Measurements from ENCODE around the gene FHIT.

FHIT gene

GRCh38 chr3:59798372-59799086 is 1452.7 kb downstream of the FHIT start:
- no peak for DNase-seq

GRCh38 chr3:59797533-59797932 is 1453.7 kb downstream of the FHIT start:
- DNase-seq, result no peak

DNA sequence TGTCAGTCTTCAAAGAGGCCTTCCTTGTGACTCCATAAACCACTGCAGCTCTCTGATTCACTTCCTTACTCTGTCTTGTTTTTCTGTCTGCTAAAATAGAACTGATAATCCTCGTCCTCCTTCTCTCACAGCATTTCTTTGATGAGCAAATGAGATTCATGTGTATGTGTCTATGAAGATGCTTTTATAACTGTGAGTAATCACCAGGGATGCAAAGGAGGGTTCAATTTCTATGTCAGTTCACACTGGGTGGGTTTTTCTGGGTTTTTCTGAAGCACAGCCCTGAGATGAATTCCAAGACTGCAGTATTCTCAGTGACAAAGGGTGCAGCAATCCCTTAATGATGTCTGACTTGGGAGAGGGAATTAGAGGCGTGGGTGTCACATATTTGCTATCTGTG is 1454.8 kb downstream of the FHIT start:
- DNase-seq, result no peak

DNA sequence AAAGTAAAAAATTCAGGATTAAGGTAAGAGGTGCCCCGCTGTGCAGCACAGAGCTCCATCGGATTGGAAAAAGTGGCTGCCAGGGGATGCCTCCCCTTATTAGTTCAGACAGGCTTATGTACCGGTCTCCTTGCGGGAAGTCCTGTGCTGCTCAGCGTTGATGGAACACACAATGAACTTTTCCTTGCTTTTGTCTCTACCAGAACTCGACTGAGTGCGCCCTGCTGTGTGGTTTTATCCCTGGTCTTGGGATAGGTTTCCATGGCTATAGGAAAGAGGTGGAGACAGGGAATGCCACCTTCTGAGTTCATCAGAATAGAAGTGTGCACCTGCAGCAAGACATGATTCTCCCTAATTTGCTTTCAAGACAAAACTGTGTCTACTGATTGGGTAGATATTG is 1455.5 kb downstream of the FHIT start:
- DNase-seq, result no peak

DNA sequence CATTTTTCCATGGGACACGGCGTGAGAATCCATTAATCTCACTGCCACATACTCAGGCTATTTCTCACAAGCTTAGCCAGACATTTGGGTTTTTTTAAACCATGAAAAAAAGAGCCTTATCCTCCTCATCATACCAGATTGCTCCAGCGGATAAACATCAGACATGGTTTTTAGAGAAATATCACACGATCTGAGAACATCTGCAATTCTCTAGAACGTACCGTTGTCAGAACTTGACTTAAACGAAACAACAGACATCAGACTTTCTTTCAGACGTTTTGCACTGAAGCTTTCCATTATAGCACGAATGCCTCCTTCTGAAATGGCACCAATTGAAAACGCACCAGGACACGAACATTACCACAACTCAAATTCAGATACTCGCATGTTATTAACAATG is 1457.3 kb downstream of the FHIT start:
- no peak for DNase-seq

DNA sequence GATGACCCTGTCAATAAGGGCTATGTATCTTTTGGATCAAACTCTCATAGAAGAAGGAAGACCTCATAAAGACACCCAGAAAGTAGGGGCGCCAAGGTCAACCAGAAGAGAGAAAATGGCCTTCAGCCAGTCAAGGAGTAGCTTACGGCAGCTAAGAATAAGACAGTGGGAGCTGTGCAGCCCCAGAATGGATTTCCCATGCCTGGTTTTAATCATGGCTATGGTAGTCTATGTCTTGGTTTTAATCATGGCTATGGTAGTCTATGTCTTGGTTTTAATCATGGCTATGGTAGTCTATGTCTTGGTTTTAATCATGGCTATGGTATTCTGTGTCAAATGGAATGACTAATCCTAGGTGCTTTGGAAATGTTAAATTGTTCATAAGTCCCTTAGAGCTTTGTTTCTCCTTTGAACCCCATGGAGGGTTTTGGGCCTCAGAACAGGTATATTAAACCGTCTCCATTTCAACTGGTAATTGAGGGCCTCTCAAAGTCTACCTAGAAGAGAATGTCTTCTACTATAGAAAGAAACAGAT is 1459.4 kb downstream of the FHIT start:
- DNase-seq, result no peak

- DNase-seq, result no peak
Observed at GRCh38 chr3:59790241-59790640, 1461.0 kb downstream of the FHIT start.

GRCh38 chr3:59788801-59789200 is 1462.5 kb downstream of the FHIT start:
- DNase-seq, result no peak

- no peak for DNase-seq
Observed at GRCh38 chr3:59788133-59788532, 1463.1 kb downstream of the FHIT start.

GRCh38 chr3:59786374-59786773 is 1464.9 kb downstream of the FHIT start:
- no peak for DNase-seq

- no peak for DNase-seq
Observed at GRCh38 chr3:59784164-59784563, 1467.1 kb downstream of the FHIT start.

GRCh38 chr3:59783468-59783988 is 1467.7 kb downstream of the FHIT start:
- DNase-seq, result no peak

- DNase-seq, result no peak
Observed at GRCh38 chr3:59782664-59783063, 1468.6 kb downstream of the FHIT start.

DNA sequence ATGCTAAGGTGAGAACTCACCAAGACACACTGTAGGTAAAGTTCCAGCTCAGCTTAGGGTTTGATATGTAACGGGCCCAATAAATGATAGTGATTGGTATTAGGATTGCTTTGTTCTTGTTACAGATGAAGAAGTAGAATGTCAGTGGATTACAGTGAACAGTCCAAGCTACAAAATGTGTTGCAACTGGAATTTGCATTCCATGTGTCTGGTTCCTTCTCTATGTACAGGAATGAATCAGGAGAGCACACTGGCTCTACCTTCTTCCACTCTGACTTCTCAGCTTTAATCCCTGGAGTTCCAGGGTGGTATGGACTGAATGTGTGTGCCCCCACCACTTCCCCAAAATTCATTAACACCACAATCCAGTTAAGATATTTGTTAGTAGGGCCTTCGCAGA is 1471.0 kb downstream of the FHIT start:
- DNase-seq, result no peak

DNA sequence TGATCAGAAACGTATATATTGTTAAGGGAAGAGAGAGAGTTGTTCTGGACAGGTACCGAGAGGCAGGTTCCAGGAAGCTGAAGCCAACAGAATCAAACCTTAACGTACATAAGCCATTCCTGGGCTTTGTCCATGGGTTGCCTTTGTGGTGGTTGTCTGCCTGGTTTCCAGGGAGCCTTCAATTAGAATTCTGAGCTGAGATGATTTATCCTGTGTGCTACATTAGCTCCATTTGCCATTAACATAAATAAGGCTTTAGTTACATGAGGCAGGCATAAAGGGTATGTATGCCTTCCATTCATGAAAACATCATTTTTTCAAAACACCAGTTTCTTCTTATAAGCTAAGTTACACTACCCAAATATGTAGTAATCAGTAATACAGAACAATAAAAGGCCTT is 1472.0 kb downstream of the FHIT start:
- no peak for DNase-seq

DNA sequence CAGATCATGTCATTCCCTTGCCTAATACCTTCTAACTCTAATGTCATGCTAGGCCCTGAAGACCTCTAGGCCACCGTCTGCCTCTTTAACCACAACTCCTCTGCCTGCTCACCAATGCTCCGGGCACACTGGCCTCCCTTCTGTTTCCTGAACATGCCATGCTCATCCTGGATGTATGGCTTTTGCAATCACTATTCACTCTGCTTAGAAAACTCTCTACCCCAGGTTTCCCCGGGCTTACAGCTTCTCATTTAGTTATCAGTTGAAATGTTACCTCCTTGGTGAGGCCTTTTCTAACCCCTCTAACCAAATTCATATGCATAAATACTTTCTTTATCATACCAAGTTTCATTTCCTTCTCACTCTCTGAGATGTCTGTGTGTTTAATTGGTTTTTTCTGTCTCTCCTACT is 1473.6 kb downstream of the FHIT start:
- no peak for DNase-seq

GRCh38 chr3:59777066-59777465 is 1474.2 kb downstream of the FHIT start:
- no peak for DNase-seq

- DNase-seq, result no peak
Observed at GRCh38 chr3:59775761-59776325, 1475.4 kb downstream of the FHIT start.

DNA sequence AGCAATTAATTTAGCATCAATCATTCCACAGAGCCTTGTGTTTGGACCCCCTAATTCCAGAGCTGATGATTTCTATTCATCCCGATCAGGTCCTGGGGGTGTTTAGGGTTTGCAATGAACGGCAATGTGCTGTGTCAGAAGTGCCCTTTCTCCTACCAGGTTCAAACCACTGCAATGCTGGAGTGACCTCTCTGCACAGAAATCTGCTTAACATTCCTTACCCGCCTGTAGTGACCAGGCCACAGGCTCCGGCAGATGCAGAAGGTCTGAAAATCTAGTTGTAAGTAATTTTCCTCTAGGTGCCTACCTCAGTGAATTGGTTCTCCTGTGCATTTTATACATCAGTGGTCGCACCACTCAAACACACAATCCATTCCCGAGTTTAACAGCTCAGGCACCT is 1476.1 kb downstream of the FHIT start:
- no peak for DNase-seq

GRCh38 chr3:59774634-59775033 is 1476.6 kb downstream of the FHIT start:
- DNase-seq, result no peak

- no peak for DNase-seq
Observed at GRCh38 chr3:59774000-59774399, 1477.3 kb downstream of the FHIT start.

DNA sequence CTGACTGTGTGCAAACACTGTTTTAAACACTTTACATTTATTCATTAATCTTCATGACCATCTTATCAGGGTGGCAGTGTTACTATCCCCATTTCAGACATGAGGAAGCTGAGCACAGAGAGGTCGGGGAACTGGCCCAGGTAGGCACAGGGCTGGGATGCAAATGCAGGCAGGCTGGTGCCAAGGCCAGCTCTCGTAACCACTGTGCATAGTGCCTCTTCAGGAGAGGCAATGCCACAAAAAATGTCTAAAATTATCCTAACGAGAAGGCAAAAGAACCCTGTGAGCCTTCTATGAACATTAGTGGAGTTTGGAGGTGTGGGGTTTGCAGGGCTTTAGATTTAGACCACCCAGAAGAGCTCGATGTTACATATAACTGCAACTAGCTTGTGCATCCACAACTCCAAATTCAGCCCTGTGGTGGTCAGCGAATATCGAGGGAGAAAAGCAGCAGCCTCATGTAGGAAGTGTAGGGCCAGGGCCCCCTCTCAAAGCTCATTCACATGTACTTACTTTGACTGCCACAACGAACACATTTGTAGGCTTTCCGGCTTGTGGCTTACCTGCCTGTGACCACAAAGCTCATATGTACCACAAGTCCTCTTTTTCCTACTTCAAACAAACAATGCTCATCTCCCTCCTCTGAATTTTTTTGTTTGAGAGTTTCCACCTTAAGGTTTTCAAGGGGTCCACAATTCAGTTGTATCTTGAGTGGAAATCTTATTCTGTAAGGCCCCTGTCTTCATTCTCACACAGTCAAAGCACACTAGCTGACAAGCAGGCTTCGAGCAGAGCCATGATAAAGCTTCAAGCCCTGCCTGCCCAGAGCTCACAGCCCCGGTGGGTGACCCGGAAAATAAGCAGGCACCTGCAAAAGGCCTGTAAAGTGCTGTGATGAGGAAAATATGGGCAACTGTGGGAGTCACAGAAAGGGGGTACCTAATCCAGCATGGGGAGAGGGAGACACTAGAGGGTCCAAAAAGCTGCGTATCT is 1478.5 kb downstream of the FHIT start:
- no peak for DNase-seq

- DNase-seq, result no peak
Observed at GRCh38 chr3:59771768-59772181, 1479.5 kb downstream of the FHIT start.

Data from SIG-M5 (cell line).